Measurements from ENCODE around the gene ELK3. TPM values are rescaled to one million over a fixed set of nuclear protein-coding genes. Genes with fewer than 3 reads are reported as not detected.

ELK3 gene
- total and polyA plus RNA-seq, 2 of the 8 experiments (the other 6 are each of a cell fraction or from before 2014, with no cell fraction given), result 3.5 to 14.3 TPM

GRCh38 chr12:96155181-96155580 lies 39.0 kb upstream of the ELK3 start (continued):
- no peak for TF ChIP-seq RNF2 (IDR thresholded peaks at IDR 0.05; ENCODE audit: borderline replicate concordance, low read depth, low read length, missing control alignments, poor library complexity, severe bottlenecking)
- no peak for TF ChIP-seq CREB1 (IDR thresholded peaks at IDR 0.05)
- no peak for TF ChIP-seq MAX (IDR thresholded peaks at IDR 0.05)
- no peak for TF ChIP-seq EGR1 (IDR thresholded peaks at IDR 0.05; ENCODE audit: borderline replicate concordance, low read depth, low read length)
- no peak for TF ChIP-seq SRF (IDR thresholded peaks at IDR 0.05; ENCODE audit: low read depth, low read length)
